Measurements from ENCODE around the gene LTBP1.

Gene LTBP1

GRCh38 chr2:33275689-33276444 is 329.1 kb downstream of the LTBP1 start:
- no peaks in the 10 kb centered on the region for H3K27me3 Mint-ChIP-seq
- H3K36me3 Mint-ChIP-seq (ENCODE audit: low read depth) = no peaks in the 10 kb centered on the region
- H3K4me1 Mint-ChIP-seq (ENCODE audit: low read depth) = no peaks in the 10 kb centered on the region
- H3K9me3 Mint-ChIP-seq = no peaks in the 10 kb centered on the region
- no peak overlapping the region for H3K4me3 Mint-ChIP-seq
- intact Hi-C loops (cut with micrococcal nuclease) = no loop called here
- H3K27ac Mint-ChIP-seq = no peak overlapping the region

GRCh38 chr2:33277002-33277426 is 330.3 kb downstream of the LTBP1 start:
- H3K9me3 Mint-ChIP-seq = no peaks in the 10 kb centered on the region
- no peaks in the 10 kb centered on the region for H3K4me1 Mint-ChIP-seq (ENCODE audit: low read depth)
- no peaks in the 10 kb centered on the region for H3K36me3 Mint-ChIP-seq (ENCODE audit: low read depth)
- no peaks in the 10 kb centered on the region for H3K27me3 Mint-ChIP-seq
- H3K4me3 Mint-ChIP-seq = no peak overlapping the region
- no peak overlapping the region for H3K27ac Mint-ChIP-seq
- intact Hi-C loops (cut with micrococcal nuclease) = no loop called here

GRCh38 chr2:33278245-33278943 is 331.6 kb downstream of the LTBP1 start:
- Mint-ChIP-seq H3K4me1 (ENCODE audit: low read depth) (no peaks in the 10 kb centered on the region), H3K9me3 (no peaks in the 10 kb centered on the region), H3K27ac (no peak overlapping the region), H3K4me3 (no peak overlapping the region), H3K36me3 (ENCODE audit: low read depth) (no peaks in the 10 kb centered on the region), H3K27me3 (no peaks in the 10 kb centered on the region)
- intact Hi-C loops (cut with micrococcal nuclease) = no loop called here

- Mint-ChIP-seq H3K4me3 (no peak overlapping the region), H3K36me3 (ENCODE audit: low read depth) (no peaks in the 10 kb centered on the region), H3K27ac (no peak overlapping the region), H3K27me3 (no peaks in the 10 kb centered on the region), H3K9me3 (no peaks in the 10 kb centered on the region), H3K4me1 (ENCODE audit: low read depth) (no peaks in the 10 kb centered on the region)
- intact Hi-C loops (cut with micrococcal nuclease) = no loop called here
Observed at GRCh38 chr2:33284287-33284686, 337.5 kb downstream of the LTBP1 start.

DNA sequence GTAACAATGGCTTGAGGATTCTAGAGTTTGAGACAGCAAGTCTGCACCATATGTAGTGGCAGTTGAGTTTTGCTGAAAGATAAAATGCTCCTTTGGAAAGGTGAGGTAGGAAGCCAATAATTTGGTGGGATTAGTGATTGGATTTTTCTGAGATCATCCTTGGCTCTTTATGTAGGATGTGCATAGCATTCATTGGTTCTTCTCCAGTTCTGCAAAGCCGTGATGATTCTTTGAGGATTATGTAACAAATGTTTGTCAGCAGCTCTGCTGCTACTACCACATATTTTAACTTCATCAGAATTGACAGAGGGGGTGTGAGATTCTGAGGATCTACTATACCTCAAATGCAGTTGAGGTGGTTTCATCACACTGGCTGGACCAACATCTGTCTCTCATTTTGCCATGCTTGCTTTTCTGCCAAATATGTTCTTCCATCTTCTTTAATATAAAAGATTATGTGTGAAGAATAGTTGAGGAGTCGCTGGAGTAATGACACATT is 340.8 kb downstream of the LTBP1 start:
- no peaks in the 10 kb centered on the region for H3K27me3 Mint-ChIP-seq
- no peak overlapping the region for H3K27ac Mint-ChIP-seq
- no peaks in the 10 kb centered on the region for H3K9me3 Mint-ChIP-seq
- H3K4me3 Mint-ChIP-seq = no peak overlapping the region
- intact Hi-C loops (cut with micrococcal nuclease) = no loop called here
- H3K4me1 Mint-ChIP-seq (ENCODE audit: low read depth) = no peaks in the 10 kb centered on the region
- no peaks in the 10 kb centered on the region for H3K36me3 Mint-ChIP-seq (ENCODE audit: low read depth)

- no peaks in the 10 kb centered on the region for H3K27me3 Mint-ChIP-seq
- H3K4me3 Mint-ChIP-seq = no peak overlapping the region
- no peaks in the 10 kb centered on the region for H3K9me3 Mint-ChIP-seq
- intact Hi-C loops (cut with micrococcal nuclease) = no loop called here
- H3K36me3 Mint-ChIP-seq (ENCODE audit: low read depth) = no peaks in the 10 kb centered on the region
- H3K4me1 Mint-ChIP-seq (ENCODE audit: low read depth) = no peaks in the 10 kb centered on the region
- H3K27ac Mint-ChIP-seq = no peak overlapping the region
Observed at GRCh38 chr2:33288011-33288410, 341.3 kb downstream of the LTBP1 start.

- Mint-ChIP-seq H3K4me1 (ENCODE audit: low read depth) (no peaks in the 10 kb centered on the region), H3K27ac (no peak overlapping the region), H3K9me3 (no peaks in the 10 kb centered on the region), H3K36me3 (ENCODE audit: low read depth) (no peaks in the 10 kb centered on the region), H3K27me3 (no peaks in the 10 kb centered on the region), H3K4me3 (no peak overlapping the region)
- intact Hi-C loops (cut with micrococcal nuclease) = no loop called here
Observed at GRCh38 chr2:33289961-33290360, 343.2 kb downstream of the LTBP1 start.

DNA sequence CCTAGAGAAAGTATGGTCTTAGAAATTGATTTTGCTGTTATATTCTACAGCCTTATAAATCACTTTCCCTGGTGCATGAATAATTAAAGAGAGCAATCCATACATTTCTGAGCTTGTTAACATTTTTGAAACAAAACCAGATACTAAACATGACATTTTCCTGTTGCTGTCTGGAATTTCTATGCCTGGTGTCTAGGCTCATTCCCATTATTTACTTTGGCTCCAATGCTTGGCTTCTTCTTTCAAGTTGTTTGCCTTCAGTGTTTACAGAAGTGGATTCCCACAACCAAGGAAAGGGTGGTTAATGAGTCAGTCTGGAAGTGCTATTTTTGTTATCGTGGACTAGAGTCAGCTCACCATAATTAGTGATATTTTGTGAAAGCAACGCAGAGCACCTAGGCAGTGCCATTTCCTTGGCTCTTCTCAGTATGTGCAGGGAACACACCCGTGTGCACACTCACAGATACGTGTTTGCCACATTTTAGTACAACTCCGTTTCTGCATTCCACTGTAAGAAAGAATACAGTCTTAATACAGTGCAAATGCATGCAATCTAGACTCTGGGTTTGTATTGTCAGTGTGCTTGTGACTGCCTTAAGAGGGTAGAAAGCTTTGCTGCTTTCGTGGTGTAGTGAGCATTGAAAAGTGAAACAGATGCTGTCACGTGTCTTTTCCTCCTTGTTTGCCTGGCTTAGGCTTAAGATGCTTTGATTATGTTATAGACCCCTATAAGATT is 344.7 kb downstream of the LTBP1 start:
- Mint-ChIP-seq H3K36me3 (ENCODE audit: low read depth) (no peaks in the 10 kb centered on the region), H3K27me3 (no peaks in the 10 kb centered on the region), H3K9me3 (no peaks in the 10 kb centered on the region), H3K4me1 (ENCODE audit: low read depth) (no peaks in the 10 kb centered on the region), H3K27ac (no peak overlapping the region), H3K4me3 (no peak overlapping the region)
- intact Hi-C loops (cut with micrococcal nuclease) = no loop called here

DNA sequence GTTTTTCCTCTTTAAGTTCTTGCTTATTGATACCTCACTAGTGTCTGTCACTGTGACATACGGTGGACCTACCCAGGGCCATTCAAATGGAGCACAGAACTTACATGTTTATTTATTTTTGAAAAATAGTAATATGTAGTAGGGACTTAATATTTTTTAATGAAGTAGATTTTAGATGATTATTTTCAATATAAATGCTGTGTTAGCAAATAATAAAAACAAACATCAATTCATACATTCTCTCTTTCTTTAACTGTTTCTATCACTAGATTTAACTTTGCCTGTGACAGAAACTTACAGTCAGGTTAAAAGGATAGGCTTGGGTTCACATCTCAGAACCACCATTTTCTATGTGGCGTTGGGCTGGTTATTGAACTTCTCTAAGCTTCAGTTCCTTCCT is 345.3 kb downstream of the LTBP1 start:
- H3K4me1 Mint-ChIP-seq (ENCODE audit: low read depth) = no peaks in the 10 kb centered on the region
- H3K9me3 Mint-ChIP-seq = no peaks in the 10 kb centered on the region
- no peak overlapping the region for H3K4me3 Mint-ChIP-seq
- no peaks in the 10 kb centered on the region for H3K36me3 Mint-ChIP-seq (ENCODE audit: low read depth)
- no peak overlapping the region for H3K27ac Mint-ChIP-seq
- intact Hi-C loops (cut with micrococcal nuclease) = no loop called here
- no peaks in the 10 kb centered on the region for H3K27me3 Mint-ChIP-seq

DNA sequence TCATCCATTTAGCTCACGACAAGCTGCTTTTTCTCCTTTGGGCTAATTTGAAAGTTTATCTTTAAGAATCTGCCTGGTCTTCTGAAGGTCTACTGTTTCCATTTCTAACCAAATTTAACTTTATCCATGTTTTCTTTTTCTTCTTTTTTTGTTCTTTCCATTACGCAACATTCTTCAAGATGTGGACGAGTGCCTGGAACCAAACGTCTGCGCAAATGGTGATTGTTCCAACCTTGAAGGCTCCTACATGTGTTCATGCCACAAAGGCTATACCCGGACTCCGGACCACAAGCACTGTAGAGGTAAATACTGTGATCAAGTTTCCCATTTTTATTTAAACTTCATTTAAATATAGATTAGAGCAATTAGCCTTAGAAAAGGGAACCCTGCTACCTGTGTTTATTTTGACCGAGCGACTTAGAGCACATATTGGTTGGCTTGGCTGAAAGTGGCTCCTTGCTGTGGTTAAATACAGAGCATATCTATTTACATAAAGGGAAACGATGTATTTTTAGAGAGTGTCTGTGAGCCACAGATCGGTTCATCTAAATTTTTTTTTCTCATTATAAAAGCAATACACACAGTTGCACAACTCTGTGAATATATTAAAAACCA is 346.3 kb downstream of the LTBP1 start:
- Mint-ChIP-seq H3K4me3 (no peak overlapping the region), H3K4me1 (ENCODE audit: low read depth) (no peaks in the 10 kb centered on the region), H3K27me3 (no peaks in the 10 kb centered on the region), H3K27ac (no peak overlapping the region), H3K9me3 (no peaks in the 10 kb centered on the region), H3K36me3 (ENCODE audit: low read depth) (no peaks in the 10 kb centered on the region)
- intact Hi-C loops (cut with micrococcal nuclease) = no loop called here

GRCh38 chr2:33298233-33298632 is 351.5 kb downstream of the LTBP1 start:
- no peaks in the 10 kb centered on the region for H3K9me3 Mint-ChIP-seq
- intact Hi-C loops (cut with micrococcal nuclease) = no loop called here
- no peaks in the 10 kb centered on the region for H3K36me3 Mint-ChIP-seq (ENCODE audit: low read depth)
- no peaks in the 10 kb centered on the region for H3K27me3 Mint-ChIP-seq
- H3K4me1 Mint-ChIP-seq (ENCODE audit: low read depth) = no peaks in the 10 kb centered on the region
- H3K27ac Mint-ChIP-seq = no peak overlapping the region
- no peak overlapping the region for H3K4me3 Mint-ChIP-seq

DNA sequence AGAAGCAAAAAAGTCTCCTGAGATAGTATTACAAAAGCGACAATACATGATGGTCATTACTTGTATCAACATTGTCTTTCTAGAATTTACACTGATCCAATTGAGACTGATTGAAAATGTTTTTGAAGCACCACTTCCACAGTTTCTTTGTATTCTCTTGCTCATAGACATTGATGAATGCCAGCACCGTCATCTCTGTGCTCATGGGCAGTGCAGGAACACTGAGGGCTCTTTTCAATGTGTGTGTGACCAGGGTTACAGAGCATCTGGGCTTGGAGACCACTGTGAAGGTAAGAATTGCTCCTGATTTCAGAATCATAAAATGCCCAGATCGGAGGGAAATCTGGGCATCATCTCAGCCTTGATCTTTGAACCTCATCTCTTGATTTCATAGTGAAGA is 354.6 kb downstream of the LTBP1 start:
- no peaks in the 10 kb centered on the region for H3K9me3 Mint-ChIP-seq
- H3K27ac Mint-ChIP-seq = no peak overlapping the region
- intact Hi-C loops (cut with micrococcal nuclease) = no loop called here
- no peaks in the 10 kb centered on the region for H3K36me3 Mint-ChIP-seq (ENCODE audit: low read depth)
- no peak overlapping the region for H3K4me3 Mint-ChIP-seq
- H3K4me1 Mint-ChIP-seq (ENCODE audit: low read depth) = no peaks in the 10 kb centered on the region
- no peaks in the 10 kb centered on the region for H3K27me3 Mint-ChIP-seq

DNA sequence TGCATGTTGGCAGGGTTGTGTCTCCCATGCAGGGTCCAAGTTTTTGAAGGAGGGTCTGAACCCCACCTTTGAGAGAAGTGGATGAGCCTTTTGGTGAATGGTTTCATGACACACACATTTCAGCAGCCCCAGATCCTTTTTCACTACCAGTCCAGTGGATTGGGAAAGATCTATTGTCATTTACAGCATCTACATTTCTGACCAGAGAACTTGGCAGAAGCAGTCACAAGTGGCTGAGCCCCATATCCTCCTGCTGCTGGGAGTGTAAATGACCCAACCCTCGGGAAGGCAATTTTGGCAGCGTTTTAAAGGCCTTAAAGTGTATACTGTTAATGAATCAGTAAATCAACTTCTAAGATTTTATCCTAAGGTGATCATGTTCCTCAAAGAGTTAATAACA is 355.6 kb downstream of the LTBP1 start:
- Mint-ChIP-seq H3K36me3 (ENCODE audit: low read depth) (no peaks in the 10 kb centered on the region), H3K9me3 (no peaks in the 10 kb centered on the region), H3K4me1 (ENCODE audit: low read depth) (no peaks in the 10 kb centered on the region), H3K27ac (no peak overlapping the region), H3K27me3 (no peaks in the 10 kb centered on the region), H3K4me3 (no peak overlapping the region)
- intact Hi-C loops (cut with micrococcal nuclease) = no loop called here

Measured in dendritic cell treated with granulocyte-macrophage colony-stimulating factor and Interleukin-4, amounts not matched to agents 40 ng/mL and 50 ng/mL, for 4 days (primary cell).